GM19193 (cell line): ENCODE measurements around the gene SMARCB1.
A peak's percentile ranks its signal among the peaks of the same experiment; 100 is the strongest.

ENCODE experiments used
- POLR2A ChIP-seq: IDR thresholded peaks from 4 replicates; pipeline ENCODE4 v1.6.1; 2011; ENCODE audit not compliant: insufficient read depth, insufficient read length; ENCODE audit errors: extremely low read depth

Gene SMARCB1

DNA sequence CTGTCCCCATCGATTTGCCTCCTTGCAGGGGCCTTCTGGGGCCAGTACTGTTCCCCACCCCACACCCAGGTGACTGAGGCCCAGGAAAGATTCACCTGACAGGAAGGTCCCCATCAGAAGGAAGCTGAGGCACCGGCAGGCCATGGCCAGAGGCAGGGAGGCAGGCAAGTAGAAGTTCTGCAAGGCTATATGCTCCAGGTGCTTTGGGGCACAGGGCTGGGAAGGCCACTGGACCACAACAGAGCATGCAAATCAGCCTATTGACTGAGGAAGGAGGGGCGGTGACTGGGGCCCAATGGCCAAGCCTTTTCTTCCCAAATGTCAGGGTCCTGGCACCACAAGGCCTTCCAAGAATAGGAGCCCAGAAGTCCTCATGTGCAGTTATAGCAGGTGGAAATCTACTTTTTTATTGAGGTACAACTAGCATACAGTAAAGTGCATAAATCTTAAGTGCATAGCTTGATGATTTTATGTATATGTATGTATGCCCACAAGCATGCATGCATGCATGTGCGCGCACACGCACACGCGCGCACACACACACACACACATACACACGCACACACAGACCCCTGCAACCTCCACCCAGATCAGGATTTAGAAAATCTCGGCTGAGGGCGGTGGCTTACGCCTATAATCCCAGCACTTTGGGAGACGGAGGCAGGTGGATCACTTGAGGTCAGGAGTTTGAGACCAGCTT lies 32.4 kb upstream of the SMARCB1 start, which contains the start of gene VPREB3:
Gene VPREB3, minus strand, starts transcription at position 206 of the 700 bp plus-strand sequence. Its CDS starts 62 bp downstream, at position 144.
- no peak for TF ChIP-seq POLR2A

DNA sequence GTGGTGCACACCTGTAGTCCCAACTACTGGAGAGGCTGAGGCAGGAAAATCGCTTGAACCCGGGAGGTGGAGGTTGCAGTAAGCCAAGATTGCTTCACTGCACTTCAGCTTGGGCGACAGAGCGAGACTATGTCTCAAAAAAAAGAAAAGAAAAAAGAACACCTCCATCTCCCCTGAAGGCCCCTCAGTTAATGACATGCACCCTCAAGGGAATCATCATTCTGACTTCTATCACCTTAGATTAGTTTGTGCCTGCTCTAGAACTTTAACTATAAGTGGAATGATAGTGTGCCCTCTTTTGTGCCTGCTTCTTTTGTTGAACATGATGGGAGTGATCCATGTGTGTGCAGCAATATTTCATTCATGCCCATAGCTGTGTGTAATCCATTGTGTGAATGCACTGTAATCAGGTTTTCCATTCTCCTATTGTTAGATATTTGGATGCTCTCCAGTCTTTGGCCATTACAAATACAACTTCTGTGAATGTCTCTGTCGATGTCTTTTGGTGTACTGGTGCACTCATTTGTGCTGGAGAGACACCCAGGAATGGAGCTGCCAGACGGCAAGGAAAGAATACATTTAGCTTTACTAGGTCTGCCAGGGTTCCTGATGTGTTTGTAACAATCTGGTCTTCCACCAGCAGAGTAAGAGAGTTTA lies 31.7 kb upstream of the SMARCB1 start:
- TF ChIP-seq POLR2A: no peak

DNA sequence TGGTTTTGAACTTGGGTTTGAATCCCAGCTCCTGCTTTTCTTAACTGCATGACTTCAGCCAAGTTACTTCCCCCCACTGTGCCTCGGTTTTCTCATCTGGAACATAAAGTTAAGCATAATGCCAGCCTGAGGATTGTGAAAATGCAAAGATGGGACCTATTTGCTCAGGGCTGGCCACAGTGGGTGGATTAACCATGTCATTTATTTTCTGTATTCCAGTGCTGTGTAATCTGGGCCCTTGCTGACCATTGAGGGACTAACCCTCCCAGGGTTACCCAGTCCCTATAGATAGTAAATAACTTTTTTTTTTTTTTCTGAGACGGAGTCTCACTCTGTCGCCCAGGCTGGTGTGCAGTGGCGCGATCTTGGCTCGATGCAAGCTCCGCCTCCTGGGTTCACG lies 31.1 kb upstream of the SMARCB1 start:
- TF ChIP-seq POLR2A: no peak

- no peak for TF ChIP-seq POLR2A
Measured at GRCh38 chr22:23756891-23757290, 29.9 kb upstream of the SMARCB1 start.

DNA sequence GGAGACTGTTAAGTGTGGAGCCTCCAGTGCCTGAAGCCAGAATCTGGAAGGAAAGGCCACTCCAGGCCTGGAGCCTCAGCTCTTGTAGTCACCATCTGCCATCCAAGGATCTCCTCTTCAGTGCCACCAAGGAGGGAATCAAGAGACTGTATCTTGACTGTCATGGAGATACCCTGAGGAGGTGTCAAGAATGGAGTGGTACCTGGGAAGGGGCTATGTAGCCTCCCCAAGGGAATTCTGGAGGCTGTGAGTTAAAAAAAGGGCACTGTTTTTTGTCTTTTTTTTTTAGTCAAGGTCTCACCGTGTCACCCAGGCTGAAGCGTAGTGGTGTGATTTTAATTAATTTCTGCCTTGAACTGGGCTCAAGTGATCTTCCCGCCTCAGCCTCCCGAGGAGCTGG lies 27.2 kb upstream of the SMARCB1 start:
- TF ChIP-seq POLR2A: no peak

GRCh38 chr22:23760056-23760455 lies 26.7 kb upstream of the SMARCB1 start:
- no peak for TF ChIP-seq POLR2A

DNA sequence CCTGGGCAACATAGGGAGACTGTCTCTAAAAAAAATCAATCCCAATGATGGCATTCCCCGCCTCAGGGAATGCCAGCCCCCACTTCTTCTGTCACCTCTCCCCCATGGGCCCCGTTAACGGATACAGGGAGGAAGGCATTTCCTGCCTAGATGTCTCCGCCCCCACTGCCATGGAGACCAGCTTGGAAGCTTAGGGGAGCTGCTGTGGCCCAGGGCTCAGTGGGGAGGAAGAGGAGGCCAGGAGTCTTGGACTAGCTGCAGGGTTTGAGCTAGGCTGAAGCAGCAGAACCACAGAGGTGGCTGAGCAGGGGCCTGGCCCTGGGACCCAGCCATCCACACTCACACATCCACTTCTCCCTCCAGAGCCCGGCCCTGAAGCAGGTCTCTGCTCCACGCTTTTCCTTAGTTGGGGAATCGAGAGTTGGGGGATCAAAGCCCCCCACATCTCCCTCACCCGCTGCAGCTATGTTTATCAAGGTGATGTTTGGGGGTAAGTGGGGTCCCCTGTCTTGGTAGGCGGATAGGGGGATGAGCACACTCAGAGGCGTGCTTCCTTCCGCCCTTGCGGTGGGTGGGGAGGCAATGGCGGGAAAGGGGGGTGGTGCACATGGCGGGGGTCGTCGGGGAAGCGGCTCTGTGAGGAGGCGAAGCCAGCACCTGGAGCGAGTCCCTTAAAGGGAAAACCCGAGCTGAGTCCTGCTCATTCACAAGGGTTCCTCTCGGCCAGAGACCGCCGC lies 23.8 kb upstream of the SMARCB1 start, which contains the start of gene C22orf15:
Gene C22orf15, plus strand, starts transcription at position 149 of the 737 bp plus-strand sequence. Its CDS starts 317 bp downstream, at position 466.
- no peak for TF ChIP-seq POLR2A

DNA sequence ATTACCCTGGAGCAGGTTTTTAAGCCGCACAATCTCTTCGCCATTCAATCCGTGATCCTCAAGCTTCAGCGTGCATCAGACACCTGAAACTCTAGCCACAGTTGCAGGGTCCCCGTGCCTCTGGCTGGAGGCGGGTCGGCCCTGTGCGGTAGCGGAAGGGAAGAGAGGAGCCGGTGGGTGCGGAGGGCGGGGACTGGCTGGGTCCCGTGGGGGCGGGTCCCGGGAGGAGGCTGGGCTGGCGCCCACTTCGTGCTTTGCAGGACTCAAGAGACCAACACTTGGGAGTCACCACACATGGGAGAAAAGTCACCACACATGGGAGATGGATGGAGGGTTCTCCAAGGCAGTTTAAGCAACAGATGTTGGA lies 23.2 kb upstream of the SMARCB1 start:
- no peak for TF ChIP-seq POLR2A

- TF ChIP-seq POLR2A: no peak
Measured at GRCh38 chr22:23763954-23764353, 22.8 kb upstream of the SMARCB1 start.

DNA sequence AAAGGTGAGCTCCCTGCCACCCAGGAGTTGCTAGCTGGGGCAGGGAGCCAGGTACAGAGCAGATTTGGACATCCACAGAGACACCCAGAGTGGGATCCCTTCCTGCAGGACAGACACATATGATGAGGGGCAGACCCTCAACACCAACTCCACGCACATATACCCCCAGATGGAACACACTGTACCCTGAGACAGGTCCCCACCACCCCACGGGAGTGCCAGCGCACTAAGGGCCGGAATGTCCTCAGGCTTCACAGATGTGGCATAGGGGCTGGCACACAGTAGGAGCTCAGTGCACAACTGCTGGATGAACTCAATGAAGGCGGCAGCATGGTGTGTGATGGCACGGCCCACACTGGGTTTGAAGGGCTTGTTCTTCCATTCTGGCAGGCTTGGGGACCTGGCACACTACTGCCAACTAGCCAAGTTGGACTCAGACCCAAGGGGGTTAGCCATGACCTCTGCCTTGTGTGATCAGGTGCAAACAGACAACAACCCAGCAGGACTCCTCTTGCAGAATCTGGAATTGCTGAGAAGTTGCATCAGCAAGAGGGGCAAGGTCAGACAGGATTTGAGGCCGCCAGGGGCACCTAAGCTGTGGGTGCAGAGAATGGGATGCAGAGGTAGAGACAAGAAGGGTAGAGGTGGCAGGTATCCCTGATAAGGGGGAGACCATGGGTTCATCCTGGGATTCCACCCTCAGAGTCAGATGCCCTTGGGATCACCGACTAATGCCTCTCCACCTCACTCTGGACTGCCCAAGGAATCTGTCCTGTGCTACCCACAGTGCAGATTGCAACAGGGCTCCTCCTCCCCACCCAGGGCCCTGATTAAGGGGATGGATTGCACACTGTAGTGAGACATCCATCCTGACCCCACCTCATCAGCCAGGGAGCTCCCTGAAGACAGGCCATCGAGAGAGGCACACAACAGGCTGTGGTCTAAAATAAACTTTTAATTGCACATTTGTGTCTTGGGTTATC lies 21.6 kb upstream of the SMARCB1 start:
- TF ChIP-seq POLR2A: no peak

DNA sequence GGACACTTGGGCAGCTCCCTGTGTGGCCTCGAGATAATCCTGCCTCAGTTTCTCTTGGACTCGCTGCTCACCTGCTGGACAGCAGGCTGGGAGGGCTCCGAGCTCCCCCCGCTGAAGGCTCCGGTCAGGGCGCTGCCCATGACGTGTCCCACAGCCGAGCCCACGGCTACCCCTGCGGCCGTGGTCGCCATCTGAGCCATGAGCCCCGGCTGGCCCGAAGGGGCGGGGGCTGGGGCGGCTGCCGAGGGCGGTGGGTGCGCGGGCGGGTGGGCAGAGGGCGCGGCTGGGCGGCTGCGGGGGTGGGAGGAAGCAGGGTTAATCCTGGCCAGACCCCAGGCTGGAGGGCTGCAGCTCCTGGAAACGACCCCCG lies 19.5 kb upstream of the SMARCB1 start:
- TF ChIP-seq POLR2A: no peak

DNA sequence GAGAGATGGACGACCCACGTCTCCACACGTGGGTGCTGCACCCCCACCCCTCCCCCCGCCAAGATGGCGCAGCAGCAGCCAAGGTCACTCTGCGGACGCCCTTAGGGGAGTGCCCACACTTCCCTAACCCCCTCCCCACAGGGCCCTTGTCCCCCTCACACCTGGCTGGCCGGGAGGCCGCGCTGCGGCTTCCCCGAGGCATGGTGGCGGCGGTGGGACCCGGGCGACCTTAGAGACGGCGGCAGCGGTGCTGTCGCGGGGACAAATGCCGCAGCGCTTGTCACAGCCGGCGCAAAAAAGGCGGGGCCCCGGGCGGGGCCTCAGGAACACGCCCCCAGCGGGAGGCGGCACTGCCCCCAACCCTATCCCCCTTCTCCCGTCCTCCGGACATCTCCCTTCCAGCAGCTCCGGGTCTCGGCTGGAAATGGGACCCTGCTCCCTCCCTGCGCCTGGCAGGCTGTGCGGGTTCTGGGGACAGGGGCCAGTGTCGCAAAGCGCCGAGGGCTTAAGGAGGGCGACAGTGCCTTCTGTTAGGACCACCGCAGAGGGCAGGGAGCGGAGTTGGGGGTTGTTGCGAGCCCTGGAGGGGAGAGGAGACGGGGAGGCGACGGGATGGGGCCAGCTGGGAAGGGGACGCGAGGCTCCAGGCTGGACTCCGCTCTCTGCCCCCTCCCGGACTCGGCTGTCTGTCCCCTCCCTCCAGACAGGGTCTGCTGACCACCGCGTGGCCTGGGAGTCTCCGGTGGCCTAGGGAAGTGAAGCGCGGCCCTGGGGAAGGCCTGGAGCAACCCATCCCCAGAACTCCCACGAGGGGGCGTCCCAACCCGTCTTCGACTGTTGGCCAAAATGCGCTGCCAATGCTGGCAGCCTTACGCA lies 18.9 kb upstream of the SMARCB1 start, which contains the start of gene CHCHD10:
Gene CHCHD10, minus strand, starts transcription at position 300 of the 876 bp plus-strand sequence. Its CDS starts 98 bp downstream, at position 202.
- peak; percentile 77 for TF ChIP-seq POLR2A

DNA sequence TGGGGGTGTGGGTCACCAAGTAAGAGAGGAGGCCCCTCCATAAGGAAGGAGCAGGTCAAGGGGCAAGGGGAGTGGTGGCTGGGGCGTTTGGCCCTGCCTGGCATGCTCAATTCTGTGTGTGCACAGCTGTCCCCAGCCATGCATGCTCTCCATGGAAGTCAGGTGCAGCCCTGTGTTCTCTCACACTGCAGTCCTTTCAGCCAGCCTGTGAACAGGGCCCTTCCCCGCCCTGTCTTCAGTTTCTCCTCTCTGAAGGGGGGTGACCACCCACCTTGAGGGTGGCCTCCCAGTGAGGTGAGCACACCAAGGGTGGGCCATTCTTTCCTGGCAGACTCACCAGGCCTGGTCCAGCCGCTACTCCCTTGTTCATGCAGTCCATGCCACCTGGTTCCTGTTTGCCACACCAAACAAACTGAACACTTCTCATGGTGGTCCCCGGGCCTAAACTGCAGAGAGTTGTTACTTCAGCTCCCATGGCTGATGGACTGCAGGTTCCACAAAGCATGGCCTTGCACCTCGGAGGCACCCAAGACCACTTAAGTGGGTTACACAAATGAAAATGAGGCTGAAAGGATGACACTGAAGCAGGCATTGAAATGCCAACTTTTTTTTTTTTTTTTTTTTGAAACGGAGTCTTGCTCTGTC lies 17.3 kb upstream of the SMARCB1 start:
- TF ChIP-seq POLR2A: no peak
